Endothelial cell of umbilical vein (primary cell): Measurements from ENCODE around the gene RASAL2. TPM values are rescaled to one million over a fixed set of nuclear protein-coding genes. Genes with fewer than 3 reads are reported as not detected.

Source experiments
- BruUV-seq: library from RNA; stranded (reverse); fragments of 400-500 nt; replicated peaks from 2 replicates; lab custom pipeline; 2021; lab: Mats Ljungman, UMichigan
- CTCF ChIA-PET: fragments of 300-600, 350-600 bp; sonication (Branson Sonifier 250); formaldehyde crosslinking; loops from one replicate; lab custom pipeline; 2021; ENCODE audit warnings: antibody characterized with exemption, inconsistent platforms; lab: Charles Lee
- POLR2A ChIA-PET: fragments of 300-600, 350-600 bp; sonication (Branson Sonifier 250); formaldehyde crosslinking; loops from one replicate; lab custom pipeline; 2021; ENCODE audit warnings: antibody characterized with exemption, inconsistent platforms; lab: Charles Lee
- DNase-seq: peaks from one replicate; pipeline ENCODE4 v3.0.0-alpha.2; 2011; ENCODE audit warnings: low read depth, low spot score
- FAIRE-seq: peaks from 2 replicates; lab custom pipeline; 2011; peaks lifted over from hg19 to GRCh38; lab: Jason Lieb, UNC
- H2AFZ ChIP-seq: 2 replicates; pipeline ENCODE4 v1.6.0; 2012; ENCODE audit warnings: low read depth, low read length, control low read depth, inconsistent platforms
- H3K27ac ChIP-seq: 2 replicates; pipeline ENCODE4 v1.5.1; 2011; ENCODE audit warnings: low read depth, mild to moderate bottlenecking, control low read depth, low read length, moderate library complexity; ENCODE audit not compliant: insufficient read depth
- H3K27me3 ChIP-seq, 2 experiments: 2 replicates each; pipeline versions ENCODE4 v1.6.0 to v1.6.1; 2011; ENCODE audit warnings: low read length in 2 of 2, mixed read lengths in 1 of 2; ENCODE audit not compliant: control insufficient read depth in 2 of 2, insufficient read depth in 2 of 2
- H3K36me3 ChIP-seq, 2 experiments: 2 replicates in 1 of 2; 3 replicates in 1 of 2; pipeline ENCODE4 v1.5.1; 2011; ENCODE audit warnings: low read length in 2 of 2, mild to moderate bottlenecking in 1 of 2, moderate library complexity in 1 of 2; ENCODE audit not compliant: control insufficient read depth in 2 of 2, insufficient read depth in 2 of 2; ENCODE audit errors: extremely low read depth in 1 of 2
- H3K4me1 ChIP-seq: 3 replicates; pipeline ENCODE4 v1.5.1; 2011; ENCODE audit warnings: mild to moderate bottlenecking, low read length; ENCODE audit not compliant: control insufficient read depth, insufficient read depth; ENCODE audit errors: extremely low read depth
- H3K4me2 ChIP-seq: 2 replicates; pipeline ENCODE4 v1.6.1; 2011; ENCODE audit warnings: low read length, control low read depth, mixed read lengths; ENCODE audit not compliant: insufficient read depth
- H3K4me3 ChIP-seq, 3 experiments: fragments of 200-600 bp in 1 of 3; sonication (generic), shearing (Covaris generic) in 1 of 3; replicated peaks in 1 of 3; 2 replicates each; pipeline ENCODE4 v1.5.1; 2011 to 2016; ENCODE audit warnings: control low read depth in 3 of 3, low read length in 3 of 3, mild to moderate bottlenecking in 2 of 3, inconsistent platforms in 1 of 3, low read depth in 1 of 3, moderate library complexity in 1 of 3; ENCODE audit not compliant: insufficient read depth in 1 of 3
- H3K79me2 ChIP-seq: 2 replicates; pipeline ENCODE4 v1.6.0; 2012; ENCODE audit warnings: low read length, inconsistent platforms; ENCODE audit not compliant: control insufficient read depth, insufficient read depth
- H3K9ac ChIP-seq: replicated peaks from 2 replicates; pipeline ENCODE3; 2011; ENCODE audit warnings: low read length, control low read depth; ENCODE audit not compliant: insufficient read depth; ENCODE audit errors: extremely low read depth
- H3K9me1 ChIP-seq: replicated peaks from 3 replicates; pipeline ENCODE4 v1.6.0; 2011; ENCODE audit warnings: mild to moderate bottlenecking, low read length; ENCODE audit not compliant: control insufficient read depth, insufficient read depth; ENCODE audit errors: extremely low read depth
- H3K9me3 ChIP-seq: replicated peaks from 2 replicates; pipeline ENCODE4 v1.5.1; 2012; ENCODE audit warnings: low read length, inconsistent platforms; ENCODE audit not compliant: control insufficient read depth, insufficient read depth
- H4K20me1 ChIP-seq: replicated peaks from 2 replicates; pipeline ENCODE3; 2011; ENCODE audit warnings: mild to moderate bottlenecking, low read length; ENCODE audit not compliant: control insufficient read depth, insufficient read depth; ENCODE audit errors: extremely low read depth
- EZH2 ChIP-seq: IDR thresholded peaks from 2 replicates; pipeline ENCODE4 v1.6.1; 2012; ENCODE audit warnings: borderline replicate concordance, low read depth, mild to moderate bottlenecking, moderate library complexity, low read length, inconsistent platforms; ENCODE audit not compliant: severe bottlenecking
- FOS ChIP-seq: IDR thresholded peaks from 2 replicates; pipeline ENCODE4 v1.6.1; 2011; ENCODE audit warnings: mild to moderate bottlenecking, low read length, moderate library complexity, borderline replicate concordance; ENCODE audit not compliant: insufficient read depth
- GATA2 ChIP-seq: IDR thresholded peaks from 2 replicates; pipeline ENCODE4 v1.7.0; 2011; ENCODE audit warnings: low read depth, mild to moderate bottlenecking, moderate library complexity, mixed read lengths, low read length; ENCODE audit not compliant: insufficient read length, insufficient read depth
- JUN ChIP-seq: IDR thresholded peaks from 2 replicates; pipeline ENCODE4 v1.6.1; 2011; ENCODE audit warnings: borderline replicate concordance, low read depth; ENCODE audit not compliant: insufficient read length, insufficient read depth
- MYC ChIP-seq: IDR thresholded peaks from one replicate; pipeline ENCODE4 v1.6.1; 2011; ENCODE audit warnings: mild to moderate bottlenecking, low read depth, low read length
- POLR2A ChIP-seq: IDR thresholded peaks from 2 replicates; pipeline ENCODE4 v1.6.1; 2012; ENCODE audit warnings: low read depth, mild to moderate bottlenecking, control low read depth, low read length
- POLR2AphosphoS5 ChIP-seq: IDR thresholded peaks from 2 replicates; pipeline ENCODE4 v1.6.1; 2012; ENCODE audit warnings: low read depth, mild to moderate bottlenecking, control low read depth, low read length, moderate library complexity; ENCODE audit not compliant: insufficient read depth
- dilution Hi-C: fragments of 300-500 bp; cut with MboI; formaldehyde crosslinking; loops from one replicate; pipeline ENCODE4 v1.15.0; 2019; ENCODE audit warnings: low sequenced_read_pairs; ENCODE audit not compliant: extremely low pct_ligation_motif_present
- intact Hi-C: fragments of 100-400 bp; cut with micrococcal nuclease; formaldehyde crosslinking; loops from one replicate; pipeline ENCODE4 v1.10.0; 2022
- polyA plus RNA-seq, 4 experiments: library from polyadenylated mRNA; depleted of rRNA in 3 of 4; stranded (reverse) in 3 of 4; unstranded in 1 of 4; fragments of >200 nt; gene quantifications; 2 replicates each; pipeline versions ENCODE4 v1.2.1 to v1.2.3, GENCODE V29; 2011 to 2012; ENCODE audit warnings: missing spikeins in 1 of 4
- total RNA-seq: library from RNA; stranded (reverse); gene quantifications from 2 replicates; pipeline ENCODE4 v1.2.3, GENCODE V29; 2021
- TF ChIP-seq, protein P1 (sequence below): IDR thresholded peaks from 2 replicates; pipeline ENCODE4 v1.6.1; 2011; ENCODE audit not compliant: insufficient read depth, insufficient read length
- TF ChIP-seq, protein P2 (sequence below), 2 donors: IDR thresholded peaks; 1 replicate in 1 of 2; 2 replicates in 1 of 2; pipeline ENCODE4 v1.5.1; 2011; ENCODE audit warnings: low read length in 2 of 2, mild to moderate bottlenecking in 2 of 2, moderate library complexity in 2 of 2, control low read depth in 1 of 2, inconsistent platforms in 1 of 2, low read depth in 1 of 2; ENCODE audit not compliant: insufficient read depth in 1 of 2; ENCODE audit errors: extremely low read depth in 1 of 2

RASAL2 gene
- total and polyA plus RNA-seq, 2 donors (not counting 3 experiments of a cell fraction or from before 2014, with no cell fraction given): 12.5 to 15.5 TPM

DNA sequence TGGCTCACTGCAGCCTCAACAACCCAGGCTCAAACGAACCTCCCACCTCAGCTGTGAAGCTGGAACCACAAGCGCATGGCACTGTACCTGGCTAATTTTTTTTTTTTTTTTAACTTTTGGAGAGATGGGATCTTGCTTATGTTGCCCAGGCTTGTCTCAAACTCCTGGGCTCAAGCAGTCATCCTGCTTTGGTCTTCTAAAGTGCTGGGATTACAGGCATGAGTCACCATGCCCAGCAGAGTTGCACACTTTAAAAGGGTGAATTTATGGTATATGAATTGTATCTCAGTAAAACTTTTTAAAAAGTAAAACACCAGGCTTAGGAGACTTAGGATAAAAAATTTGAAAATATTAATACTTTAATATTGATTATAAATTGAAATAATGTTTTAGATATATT lies 303.8 kb downstream of the RASAL2 start:
- H3K9me1 ChIP-seq: no peaks in the 10 kb centered on the region
- no peaks in the 10 kb centered on the region for H4K20me1 ChIP-seq
- FAIRE-seq (no peak), DNase-seq (no peak)
- intact Hi-C loops: no loop called here
- H3K79me2 ChIP-seq: no peaks in the 10 kb centered on the region
- ChIA-PET POLR2A (no interaction called here), CTCF (no interaction called here)
- no peak overlapping the region for H3K4me3 ChIP-seq
- H3K9ac ChIP-seq: no peak overlapping the region
- no peaks in the 10 kb centered on the region for H3K36me3 ChIP-seq
- dilution Hi-C loops: no loop called here
- H3K27me3 ChIP-seq: no peaks in the 10 kb centered on the region
- no peaks in the 10 kb centered on the region for H3K9me3 ChIP-seq
- BruUV-seq: no TSS peak
- no peak overlapping the region for H3K27ac ChIP-seq
- no peak overlapping the region for H3K4me2 ChIP-seq
- no peak overlapping the region for H2AFZ ChIP-seq
- TF ChIP-seq FOS (peak; percentile 18), JUN (no peak)
- H3K4me1 ChIP-seq: no peaks in the 10 kb centered on the region

DNA sequence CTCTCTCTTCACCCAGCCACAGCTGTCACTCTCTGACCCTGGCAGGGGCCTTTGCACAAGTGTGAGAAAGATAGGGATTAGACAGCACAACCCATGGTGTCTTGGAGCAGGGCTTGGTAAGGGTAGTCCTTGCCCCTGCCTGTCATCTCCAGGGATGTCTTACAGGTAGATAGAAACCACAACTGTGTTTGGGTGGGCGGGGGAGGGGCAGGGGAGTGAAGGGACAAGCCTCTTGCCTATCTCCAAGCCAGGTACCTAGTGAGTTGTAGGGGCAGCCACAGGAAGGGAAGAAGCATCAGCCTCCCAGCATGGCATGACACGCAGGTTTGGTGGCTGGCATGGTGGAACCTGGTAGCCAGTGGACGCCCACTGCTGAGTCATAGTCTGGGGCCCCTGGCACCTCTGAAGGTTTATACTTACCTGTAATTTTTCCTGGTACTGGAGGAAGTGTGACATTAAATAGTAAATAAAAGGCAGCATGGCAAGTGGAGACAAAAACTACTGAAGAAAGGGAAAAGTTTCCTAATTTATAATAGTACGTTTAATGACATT lies 305.3 kb downstream of the RASAL2 start:
- intact Hi-C loops: no loop called here
- no peaks in the 10 kb centered on the region for H3K79me2 ChIP-seq
- ChIA-PET CTCF (no interaction called here), POLR2A (no interaction called here)
- no peaks in the 10 kb centered on the region for H4K20me1 ChIP-seq
- H3K9me3 ChIP-seq: no peaks in the 10 kb centered on the region
- no peaks in the 10 kb centered on the region for H3K27me3 ChIP-seq
- H3K27ac ChIP-seq: no peak overlapping the region
- no peaks in the 10 kb centered on the region for H3K36me3 ChIP-seq
- no peak for DNase-seq
- no peak overlapping the region for H3K4me2 ChIP-seq
- no peak for FAIRE-seq
- H3K4me3 ChIP-seq: no peak overlapping the region
- H2AFZ ChIP-seq: no peak overlapping the region
- H3K9ac ChIP-seq: no peak overlapping the region
- no peaks in the 10 kb centered on the region for H3K4me1 ChIP-seq
- BruUV-seq: no TSS peak
- H3K9me1 ChIP-seq: no peaks in the 10 kb centered on the region
- TF ChIP-seq, protein P1, sequence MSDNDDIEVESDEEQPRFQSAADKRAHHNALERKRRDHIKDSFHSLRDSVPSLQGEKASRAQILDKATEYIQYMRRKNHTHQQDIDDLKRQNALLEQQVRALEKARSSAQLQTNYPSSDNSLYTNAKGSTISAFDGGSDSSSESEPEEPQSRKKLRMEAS: no peak
- no peak for TF ChIP-seq FOS
- TF ChIP-seq POLR2AphosphoS5: no peak
- TF ChIP-seq EZH2: no peak
- TF ChIP-seq, protein P2, sequence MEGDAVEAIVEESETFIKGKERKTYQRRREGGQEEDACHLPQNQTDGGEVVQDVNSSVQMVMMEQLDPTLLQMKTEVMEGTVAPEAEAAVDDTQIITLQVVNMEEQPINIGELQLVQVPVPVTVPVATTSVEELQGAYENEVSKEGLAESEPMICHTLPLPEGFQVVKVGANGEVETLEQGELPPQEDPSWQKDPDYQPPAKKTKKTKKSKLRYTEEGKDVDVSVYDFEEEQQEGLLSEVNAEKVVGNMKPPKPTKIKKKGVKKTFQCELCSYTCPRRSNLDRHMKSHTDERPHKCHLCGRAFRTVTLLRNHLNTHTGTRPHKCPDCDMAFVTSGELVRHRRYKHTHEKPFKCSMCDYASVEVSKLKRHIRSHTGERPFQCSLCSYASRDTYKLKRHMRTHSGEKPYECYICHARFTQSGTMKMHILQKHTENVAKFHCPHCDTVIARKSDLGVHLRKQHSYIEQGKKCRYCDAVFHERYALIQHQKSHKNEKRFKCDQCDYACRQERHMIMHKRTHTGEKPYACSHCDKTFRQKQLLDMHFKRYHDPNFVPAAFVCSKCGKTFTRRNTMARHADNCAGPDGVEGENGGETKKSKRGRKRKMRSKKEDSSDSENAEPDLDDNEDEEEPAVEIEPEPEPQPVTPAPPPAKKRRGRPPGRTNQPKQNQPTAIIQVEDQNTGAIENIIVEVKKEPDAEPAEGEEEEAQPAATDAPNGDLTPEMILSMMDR (IDR thresholded peaks at IDR 0.05; ENCODE audit: extremely low read depth in 1 of 2, insufficient read depth in 1 of 2, low read depth in 1 of 2, low read length in 2 of 2): no peak
- TF ChIP-seq GATA2: no peak
- TF ChIP-seq MYC: no peak
- TF ChIP-seq POLR2A: no peak
- TF ChIP-seq JUN: no peak
- dilution Hi-C loops: no loop called here
